ENCODE results near the gene PCNT. TPM values are rescaled to one million over a fixed set of nuclear protein-coding genes. Genes with fewer than 3 reads are reported as not detected.

Gene PCNT
- total RNA-seq, 1 donor from 2014 or later: 11.1 TPM

GRCh38 chr21:46366561-46366960 lies 42.6 kb downstream of the PCNT start:
- peaks cover 19% of the 10 kb centered on the region for H3K36me3 ChIP-seq (ENCODE audit: control insufficient read depth, insufficient read depth, low read length)
- H3K27me3 ChIP-seq (ENCODE audit: control insufficient read depth, insufficient read depth, low read length): no peaks in the 10 kb centered on the region
- DNase-seq (ENCODE audit: low read depth): no peak
- no peak for TF ChIP-seq CTCF (IDR thresholded peaks at IDR 0.05; ENCODE audit: insufficient read depth, low read length, severe bottlenecking)
- no peak for FAIRE-seq
- H3K4me3 ChIP-seq (ENCODE audit: low read depth, low read length): no peak overlapping the region

GRCh38 chr21:46366966-46367365 lies 43.0 kb downstream of the PCNT start:
- FAIRE-seq (no peak), DNase-seq (ENCODE audit: low read depth) (no peak)
- H3K27me3 ChIP-seq (ENCODE audit: control insufficient read depth, insufficient read depth, low read length): no peaks in the 10 kb centered on the region
- TF ChIP-seq CTCF (IDR thresholded peaks at IDR 0.05; ENCODE audit: insufficient read depth, low read length, severe bottlenecking): no peak
- peaks cover 22% of the 10 kb centered on the region for H3K36me3 ChIP-seq (ENCODE audit: control insufficient read depth, insufficient read depth, low read length)
- H3K4me3 ChIP-seq (ENCODE audit: low read depth, low read length): no peak overlapping the region

- Histone ChIP-seq H3K36me3 (ENCODE audit: control insufficient read depth, insufficient read depth, low read length) (peaks cover 18% of the 10 kb centered on the region), H3K27me3 (ENCODE audit: control insufficient read depth, insufficient read depth, low read length) (no peaks in the 10 kb centered on the region), H3K4me3 (ENCODE audit: low read depth, low read length) (no peak overlapping the region)
- FAIRE-seq (peak; percentile 58), DNase-seq (ENCODE audit: low read depth) (no peak)
- TF ChIP-seq CTCF (IDR thresholded peaks at IDR 0.05; ENCODE audit: insufficient read depth, low read length, severe bottlenecking): no peak
Observed at GRCh38 chr21:46368533-46369285, 44.8 kb downstream of the PCNT start.

GRCh38 chr21:46369520-46370235 lies 45.7 kb downstream of the PCNT start:
- no peaks in the 10 kb centered on the region for H3K27me3 ChIP-seq (ENCODE audit: control insufficient read depth, insufficient read depth, low read length)
- FAIRE-seq (no peak), DNase-seq (ENCODE audit: low read depth) (no peak)
- no peak for TF ChIP-seq CTCF (IDR thresholded peaks at IDR 0.05; ENCODE audit: insufficient read depth, low read length, severe bottlenecking)
- H3K36me3 ChIP-seq (ENCODE audit: control insufficient read depth, insufficient read depth, low read length): peaks cover 14% of the 10 kb centered on the region
- no peak overlapping the region for H3K4me3 ChIP-seq (ENCODE audit: low read depth, low read length)

- Histone ChIP-seq H3K27me3 (ENCODE audit: control insufficient read depth, insufficient read depth, low read length) (no peaks in the 10 kb centered on the region), H3K4me3 (ENCODE audit: low read depth, low read length) (no peak overlapping the region), H3K36me3 (ENCODE audit: control insufficient read depth, insufficient read depth, low read length) (peaks cover 11% of the 10 kb centered on the region)
- DNase-seq (ENCODE audit: low read depth) (no peak), FAIRE-seq (no peak)
- TF ChIP-seq CTCF (IDR thresholded peaks at IDR 0.05; ENCODE audit: insufficient read depth, low read length, severe bottlenecking): no peak
Observed at GRCh38 chr21:46371204-46372013, 47.5 kb downstream of the PCNT start.
